GM12878 (cell line): ENCODE measurements around the gene SLC2A2. TPM values are rescaled to one million over a fixed set of nuclear protein-coding genes. Genes with fewer than 3 reads are reported as not detected.

Experiments used
- ATAC-seq: fragments of 200-7000 bp; cut with Tn5 transposase; 3 replicates; pipeline ENCODE4 v1.9.1; 2020; ENCODE audit warnings: mild to moderate bottlenecking, moderate library complexity
- BruUV-seq: library from RNA; stranded (reverse); fragments of 400-500 nt; replicated peaks from 2 replicates; lab custom pipeline; 2021; lab: Mats Ljungman, UMichigan
- CTCF ChIA-PET: fragments of 300-600 bp; sonication (Branson Sonifier 250); formaldehyde crosslinking; extraction: SDS; loops from one replicate; lab custom pipeline; 2021; ENCODE audit warnings: inconsistent platforms; lab: Yijun Ruan, JAX
- POLR2A ChIA-PET: fragments of 350-600 bp; formaldehyde crosslinking; extraction: SDS; loops from one replicate; lab custom pipeline; 2021; ENCODE audit warnings: inconsistent platforms; lab: Charles Lee
- RAD21 ChIA-PET: fragments of 300-600 bp; sonication (Branson Sonifier 250); formaldehyde crosslinking; loops from one replicate; lab custom pipeline; 2023; ENCODE audit warnings: antibody characterized with exemption; ENCODE audit not compliant: unreplicated experiment; lab: Charles Lee
- SMC1A ChIA-PET: fragments of 300-600 bp; sonication (Branson Sonifier 250); formaldehyde crosslinking; loops from one replicate; lab custom pipeline; 2023; ENCODE audit not compliant: unreplicated experiment, uncharacterized antibody; lab: Charles Lee
- DNase-seq: peaks from one replicate; pipeline ENCODE4 v3.0.0-alpha.2; 2011; ENCODE audit warnings: low read depth, low spot score
- FAIRE-seq: peaks from 3 replicates; lab custom pipeline; 2011; peaks lifted over from hg19 to GRCh38; lab: Jason Lieb, UNC
- H2AFZ ChIP-seq: 2 replicates; pipeline ENCODE4 v1.6.0; 2011; ENCODE audit warnings: low read depth, low read length, control low read depth; ENCODE audit not compliant: control insufficient read depth
- H3K27ac ChIP-seq: 2 replicates; pipeline ENCODE4 v1.5.1; 2011; ENCODE audit warnings: control low read depth; ENCODE audit not compliant: control insufficient read depth, insufficient read depth
- H3K27me3 ChIP-seq, 2 experiments: replicated peaks in 1 of 2; 2 replicates each; pipeline versions ENCODE4 v1.6.0 to v1.6.1; 2011; ENCODE audit warnings: low read length in 1 of 2; ENCODE audit not compliant: control insufficient read depth in 2 of 2, insufficient read depth in 2 of 2
- H3K36me3 ChIP-seq, 2 experiments: 2 replicates each; pipeline ENCODE4 v1.5.1; 2011; ENCODE audit warnings: low read length in 1 of 2; ENCODE audit not compliant: control insufficient read depth in 2 of 2, insufficient read depth in 2 of 2
- H3K4me1 ChIP-seq: 2 replicates; pipeline ENCODE4 v1.6.1; 2011; ENCODE audit warnings: mild to moderate bottlenecking, low read length, moderate library complexity, mixed read lengths; ENCODE audit not compliant: control insufficient read depth, insufficient read depth
- H3K4me2 ChIP-seq: 2 replicates; pipeline ENCODE4 v1.6.0; 2011; ENCODE audit warnings: control low read depth; ENCODE audit not compliant: control insufficient read depth, insufficient read depth
- H3K4me3 ChIP-seq: fragments of 200-600 bp; sonication (generic); 2 replicates; pipeline ENCODE4 v1.5.1; 2016
- H3K79me2 ChIP-seq: 2 replicates; pipeline ENCODE4 v1.6.0; 2011; ENCODE audit warnings: low read length; ENCODE audit not compliant: control insufficient read depth, insufficient read depth
- H3K9ac ChIP-seq: 2 replicates; pipeline ENCODE4 v1.8.0; 2011; ENCODE audit warnings: low read length, control low read depth, mixed read lengths; ENCODE audit not compliant: control insufficient read depth, insufficient read depth
- H3K9me3 ChIP-seq: replicated peaks from 3 replicates; pipeline ENCODE4 v1.5.1; 2011; ENCODE audit warnings: mild to moderate bottlenecking, low read length; ENCODE audit not compliant: control insufficient read depth, insufficient read depth
- H4K20me1 ChIP-seq: 2 replicates; pipeline ENCODE4 v1.6.0; 2011; ENCODE audit not compliant: control insufficient read depth, insufficient read depth
- CHD1 ChIP-seq: IDR thresholded peaks from 2 replicates; pipeline ENCODE4 v1.6.1; 2012; ENCODE audit warnings: low read depth, low read length, improper control_type of control experiment
- HDAC2 ChIP-seq: fragments of 200-600 bp; sonication (generic); IDR thresholded peaks from 2 replicates; pipeline ENCODE4 v1.6.1; 2017
- MEF2A ChIP-seq: IDR thresholded peaks from 2 replicates; pipeline ENCODE4 v1.6.1; 2011; ENCODE audit warnings: low read depth, mild to moderate bottlenecking, low read length, moderate library complexity; ENCODE audit not compliant: insufficient read depth
- MTA2 ChIP-seq: fragments of 450-650 bp; IDR thresholded peaks from 2 replicates; pipeline ENCODE4 v1.6.1; 2016; ENCODE audit warnings: low read depth, mild to moderate bottlenecking, moderate library complexity
- PML ChIP-seq: IDR thresholded peaks from 2 replicates; pipeline ENCODE4 v1.6.1; 2012; ENCODE audit warnings: low read length, inconsistent platforms
- POLR2AphosphoS2 ChIP-seq: IDR thresholded peaks from 2 replicates; pipeline ENCODE4 v1.6.1; 2011; ENCODE audit warnings: low read depth, mild to moderate bottlenecking, low read length, improper control_type of control experiment, moderate library complexity
- POU2F2 ChIP-seq: IDR thresholded peaks from 3 replicates; pipeline ENCODE4 v1.6.1; 2011; ENCODE audit warnings: low read depth, mild to moderate bottlenecking, low read length, borderline replicate concordance
- SMC3 ChIP-seq: IDR thresholded peaks from 2 replicates; pipeline ENCODE4 v1.6.1; 2011; ENCODE audit warnings: low read length, improper control_type of control experiment, borderline replicate concordance
- SP1 ChIP-seq: IDR thresholded peaks from one replicate; pipeline ENCODE4 v1.6.1; 2011; ENCODE audit warnings: low read depth, low read length
- TARDBP ChIP-seq: IDR thresholded peaks from 2 replicates; pipeline ENCODE4 v1.6.1; 2016; ENCODE audit warnings: borderline replicate concordance
- YY1 ChIP-seq: IDR thresholded peaks from 2 replicates; pipeline ENCODE4 v1.6.1; 2011; ENCODE audit warnings: low read depth, mild to moderate bottlenecking, low read length
- ZNF217 ChIP-seq: fragments of 450-650 bp; IDR thresholded peaks from 2 replicates; pipeline ENCODE4 v1.6.1; 2017; ENCODE audit warnings: antibody characterized with exemption, mild to moderate bottlenecking
- WGBS: methylation state at CpG from one replicate; pipeline ENCODE4 v1.1.6; 2016; ENCODE audit warnings: low lambda C conversion rate; ENCODE audit not compliant: insufficient replicate concordance, insufficient coverage; ENCODE audit errors: missing lambda C conversion rate; 5-methylcytosine and 5-hydroxymethylcytosine counted together
- in situ Hi-C: fragments of 300-500 bp; cut with MboI; formaldehyde crosslinking; loops from 9 replicates; pipeline ENCODE4 v1.14.3; 2018; ENCODE audit warnings: mixed read lengths
- intact Hi-C: fragments of 100-400 bp; cut with micrococcal nuclease; formaldehyde crosslinking; loops from one replicate; pipeline ENCODE4 v1.14.2; 2022; ENCODE audit not compliant: unreplicated experiment
- polyA plus RNA-seq, 11 experiments: library from polyadenylated mRNA; depleted of rRNA in 4 of 11; unstranded in 6 of 11; stranded (reverse) in 5 of 11; fragments of >200 nt; fragmentation: Nextera tagmentation in 4 of 11; fragmentation: Illumina TruSeq in 1 of 11; extraction: Ambion mirVana in 4 of 11; extraction: Trizol in 1 of 11; gene quantifications; 1 replicate in 1 of 11; 2 replicates in 10 of 11; pipeline versions ENCODE4 v1.2.1 to v1.2.3, GENCODE V29; 2011 to 2016; ENCODE audit warnings: inconsistent platforms in 2 of 11, missing spikeins in 2 of 11, low read depth in 1 of 11
- total RNA-seq, 4 experiments: library from RNA; depleted of rRNA in 3 of 4; stranded (reverse); fragments of >200 nt in 3 of 4; fragmentation: Illumina TruSeq in 1 of 4; extraction: Trizol in 1 of 4; gene quantifications; 2 replicates each; pipeline versions ENCODE4 v1.2.1 to v1.2.3, GENCODE V29; 2013 to 2021
- TF ChIP-seq, protein P1 (sequence below): fragments of 450-650 bp; IDR thresholded peaks from 2 replicates; pipeline ENCODE4 v1.6.1; 2017; ENCODE audit warnings: mild to moderate bottlenecking, moderate library complexity
- TF ChIP-seq, protein P2 (sequence below): fragments of 450-650 bp; IDR thresholded peaks from 2 replicates; pipeline ENCODE4 v1.6.1; 2016; ENCODE audit warnings: mild to moderate bottlenecking
- TF ChIP-seq, protein P3 (sequence below): IDR thresholded peaks from 2 replicates; pipeline ENCODE4 v1.6.1; 2012; ENCODE audit warnings: low read depth, low read length, improper control_type of control experiment
- TF ChIP-seq, protein P4 (sequence below): IDR thresholded peaks from 2 replicates; pipeline ENCODE4 v1.6.1; 2011; ENCODE audit warnings: low read depth, low read length, improper control_type of control experiment, borderline replicate concordance

The SLC2A2 gene
- total and polyA plus RNA-seq, 10 of the 15 experiments (the other 5 are each of a cell fraction or from before 2014, with no cell fraction given) = 0.04 to 0.10 (median 0.04) TPM; not detected in 7

DNA sequence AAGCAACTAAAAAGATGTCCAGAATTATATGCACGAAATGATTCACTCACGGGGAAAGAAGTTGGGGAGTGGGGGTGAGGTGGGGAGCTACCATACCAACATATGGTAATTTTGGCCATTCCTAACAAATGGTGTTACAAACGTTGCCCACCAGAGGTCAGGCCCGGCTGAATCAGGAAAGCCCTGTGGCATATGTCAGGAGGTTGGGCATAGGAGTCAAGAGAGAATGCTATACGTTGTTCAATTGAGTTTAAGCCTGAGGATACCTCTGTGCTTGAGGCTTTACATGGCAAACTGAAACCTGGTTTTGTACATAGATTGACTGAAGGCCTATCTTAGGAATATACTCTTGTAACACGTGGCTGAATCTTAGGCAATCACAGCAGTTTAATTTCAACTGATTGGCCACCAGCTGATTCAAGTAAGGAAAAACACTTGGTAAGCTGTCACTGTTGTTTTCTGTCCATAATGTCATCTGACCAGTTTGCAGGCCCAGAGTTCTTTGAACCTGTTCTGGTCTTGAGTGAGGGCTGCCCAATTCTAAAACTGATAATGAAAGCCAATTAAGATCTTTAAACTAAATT is 23.4 kb upstream of the SLC2A2 start:
- ChIA-PET SMC1A (interaction anchor here (0.6 to 5.7 kb wide), 24 partner anchors 9 to 786 kb away, joined by 3 to 79 read pairs (median 4); no protein-coding TSS in a partner anchor), POLR2A (interaction anchor here (0.6 kb wide), 1 partner anchor 738 kb away, joined by 4 read pairs; no protein-coding TSS in a partner anchor), CTCF (interaction anchor here (0.6 to 5.7 kb wide), 24 partner anchors 9 to 1054 kb away, joined by 3 to 94 read pairs (median 4); no protein-coding TSS in a partner anchor), RAD21 (interaction anchor here (0.6 to 4.0 kb wide), 13 partner anchors 13 to 1292 kb away, joined by 3 to 59 read pairs (median 3); no protein-coding TSS in a partner anchor)
- BruUV-seq = no TSS peak
- no peak overlapping the region for H3K4me2 ChIP-seq
- no peaks in the 10 kb centered on the region for H3K27me3 ChIP-seq
- H4K20me1 ChIP-seq = no peaks in the 10 kb centered on the region
- intact Hi-C loops = loop anchor here (1.0 to 10.0 kb wide), 4 partner anchors 89 to 785 kb away; no protein-coding TSS in a partner anchor
- no peaks in the 10 kb centered on the region for H3K4me1 ChIP-seq
- no peak overlapping the region for H3K4me3 ChIP-seq
- ATAC-seq (peak; percentile 91), FAIRE-seq (no peak), DNase-seq (peak; percentile 34)
- H2AFZ ChIP-seq = no peak overlapping the region
- no peaks in the 10 kb centered on the region for H3K79me2 ChIP-seq
- in situ Hi-C loops = loop anchor here (5.0 kb wide), 1 partner anchor 517 kb away; no protein-coding TSS in a partner anchor
- no peaks in the 10 kb centered on the region for H3K36me3 ChIP-seq
- no peaks in the 10 kb centered on the region for H3K9me3 ChIP-seq
- WGBS = 3% methylated on average over 6 of the region's 6 CpGs
- H3K27ac ChIP-seq = no peak overlapping the region
- no peak overlapping the region for H3K9ac ChIP-seq
- TF ChIP-seq, protein P1, sequence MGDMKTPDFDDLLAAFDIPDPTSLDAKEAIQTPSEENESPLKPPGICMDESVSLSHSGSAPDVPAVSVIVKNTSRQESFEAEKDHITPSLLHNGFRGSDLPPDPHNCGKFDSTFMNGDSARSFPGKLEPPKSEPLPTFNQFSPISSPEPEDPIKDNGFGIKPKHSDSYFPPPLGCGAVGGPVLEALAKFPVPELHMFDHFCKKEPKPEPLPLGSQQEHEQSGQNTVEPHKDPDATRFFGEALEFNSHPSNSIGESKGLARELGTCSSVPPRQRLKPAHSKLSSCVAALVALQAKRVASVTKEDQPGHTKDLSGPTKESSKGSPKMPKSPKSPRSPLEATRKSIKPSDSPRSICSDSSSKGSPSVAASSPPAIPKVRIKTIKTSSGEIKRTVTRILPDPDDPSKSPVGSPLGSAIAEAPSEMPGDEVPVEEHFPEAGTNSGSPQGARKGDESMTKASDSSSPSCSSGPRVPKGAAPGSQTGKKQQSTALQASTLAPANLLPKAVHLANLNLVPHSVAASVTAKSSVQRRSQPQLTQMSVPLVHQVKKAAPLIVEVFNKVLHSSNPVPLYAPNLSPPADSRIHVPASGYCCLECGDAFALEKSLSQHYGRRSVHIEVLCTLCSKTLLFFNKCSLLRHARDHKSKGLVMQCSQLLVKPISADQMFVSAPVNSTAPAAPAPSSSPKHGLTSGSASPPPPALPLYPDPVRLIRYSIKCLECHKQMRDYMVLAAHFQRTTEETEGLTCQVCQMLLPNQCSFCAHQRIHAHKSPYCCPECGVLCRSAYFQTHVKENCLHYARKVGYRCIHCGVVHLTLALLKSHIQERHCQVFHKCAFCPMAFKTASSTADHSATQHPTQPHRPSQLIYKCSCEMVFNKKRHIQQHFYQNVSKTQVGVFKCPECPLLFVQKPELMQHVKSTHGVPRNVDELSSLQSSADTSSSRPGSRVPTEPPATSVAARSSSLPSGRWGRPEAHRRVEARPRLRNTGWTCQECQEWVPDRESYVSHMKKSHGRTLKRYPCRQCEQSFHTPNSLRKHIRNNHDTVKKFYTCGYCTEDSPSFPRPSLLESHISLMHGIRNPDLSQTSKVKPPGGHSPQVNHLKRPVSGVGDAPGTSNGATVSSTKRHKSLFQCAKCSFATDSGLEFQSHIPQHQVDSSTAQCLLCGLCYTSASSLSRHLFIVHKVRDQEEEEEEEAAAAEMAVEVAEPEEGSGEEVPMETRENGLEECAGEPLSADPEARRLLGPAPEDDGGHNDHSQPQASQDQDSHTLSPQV = no peak
- TF ChIP-seq TARDBP = no peak
- no peak for TF ChIP-seq MEF2A
- TF ChIP-seq HDAC2 = no peak
- TF ChIP-seq PML = no peak
- no peak for TF ChIP-seq MTA2
- TF ChIP-seq CHD1 = no peak
- TF ChIP-seq YY1 = 0 out of 2 replicates have a peak, but pooled peaks have one; percentile 52
- no peak for TF ChIP-seq ZNF217
- TF ChIP-seq SP1 = no peak
- TF ChIP-seq, protein P2, sequence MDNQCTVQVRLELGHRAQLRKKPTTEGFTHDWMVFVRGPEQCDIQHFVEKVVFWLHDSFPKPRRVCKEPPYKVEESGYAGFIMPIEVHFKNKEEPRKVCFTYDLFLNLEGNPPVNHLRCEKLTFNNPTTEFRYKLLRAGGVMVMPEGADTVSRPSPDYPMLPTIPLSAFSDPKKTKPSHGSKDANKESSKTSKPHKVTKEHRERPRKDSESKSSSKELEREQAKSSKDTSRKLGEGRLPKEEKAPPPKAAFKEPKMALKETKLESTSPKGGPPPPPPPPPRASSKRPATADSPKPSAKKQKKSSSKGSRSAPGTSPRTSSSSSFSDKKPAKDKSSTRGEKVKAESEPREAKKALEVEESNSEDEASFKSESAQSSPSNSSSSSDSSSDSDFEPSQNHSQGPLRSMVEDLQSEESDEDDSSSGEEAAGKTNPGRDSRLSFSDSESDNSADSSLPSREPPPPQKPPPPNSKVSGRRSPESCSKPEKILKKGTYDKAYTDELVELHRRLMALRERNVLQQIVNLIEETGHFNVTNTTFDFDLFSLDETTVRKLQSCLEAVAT = no peak
- TF ChIP-seq, protein P3, sequence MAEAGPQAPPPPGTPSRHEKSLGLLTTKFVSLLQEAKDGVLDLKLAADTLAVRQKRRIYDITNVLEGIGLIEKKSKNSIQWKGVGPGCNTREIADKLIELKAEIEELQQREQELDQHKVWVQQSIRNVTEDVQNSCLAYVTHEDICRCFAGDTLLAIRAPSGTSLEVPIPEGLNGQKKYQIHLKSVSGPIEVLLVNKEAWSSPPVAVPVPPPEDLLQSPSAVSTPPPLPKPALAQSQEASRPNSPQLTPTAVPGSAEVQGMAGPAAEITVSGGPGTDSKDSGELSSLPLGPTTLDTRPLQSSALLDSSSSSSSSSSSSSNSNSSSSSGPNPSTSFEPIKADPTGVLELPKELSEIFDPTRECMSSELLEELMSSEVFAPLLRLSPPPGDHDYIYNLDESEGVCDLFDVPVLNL = no peak
- no peak for TF ChIP-seq POLR2AphosphoS2
- peak; percentile 71; the same call in 2 of the 3 replicates for TF ChIP-seq POU2F2
- TF ChIP-seq, protein P4, sequence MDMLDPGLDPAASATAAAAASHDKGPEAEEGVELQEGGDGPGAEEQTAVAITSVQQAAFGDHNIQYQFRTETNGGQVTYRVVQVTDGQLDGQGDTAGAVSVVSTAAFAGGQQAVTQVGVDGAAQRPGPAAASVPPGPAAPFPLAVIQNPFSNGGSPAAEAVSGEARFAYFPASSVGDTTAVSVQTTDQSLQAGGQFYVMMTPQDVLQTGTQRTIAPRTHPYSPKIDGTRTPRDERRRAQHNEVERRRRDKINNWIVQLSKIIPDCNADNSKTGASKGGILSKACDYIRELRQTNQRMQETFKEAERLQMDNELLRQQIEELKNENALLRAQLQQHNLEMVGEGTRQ = no peak
- peak; percentile 78 for TF ChIP-seq SMC3
